Superior temporal gyrus (tissue), 1 donor: Measurements from ENCODE around the gene TMEM270.
A peak's percentile ranks its signal among the peaks of the same experiment; 100 is the strongest.
"Not testable (repeated sequence)": the region's sequence is repeated elsewhere in the genome, so short reads cannot be mapped to it uniquely, and the experiment has no call there.

Experiments
- DNase-seq: peaks from one replicate; pipeline ENCODE4 v3.0.0-alpha.2; 2016; ENCODE audit errors: extremely low spot score

The TMEM270 gene

DNA sequence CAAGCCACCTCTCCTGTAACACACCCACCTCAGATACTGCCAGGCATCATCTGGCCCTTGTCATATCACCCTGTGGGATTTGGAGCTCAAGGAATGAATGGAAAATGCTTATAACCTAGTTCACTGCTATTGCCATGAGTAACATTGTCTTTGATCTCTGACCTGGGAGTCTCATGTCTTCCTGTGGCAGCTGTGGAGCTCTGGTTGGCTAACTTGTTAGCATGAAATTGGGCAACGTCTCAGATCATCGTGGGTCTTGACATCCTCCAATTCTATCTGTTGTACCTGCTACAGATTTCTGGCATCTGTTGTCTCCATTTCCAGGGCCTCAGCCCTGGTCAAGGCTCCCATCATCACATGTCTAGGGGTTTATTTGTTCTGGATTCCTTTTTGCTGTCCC, 2.2 kb upstream of the TMEM270 start:
- no peak for DNase-seq

DNA sequence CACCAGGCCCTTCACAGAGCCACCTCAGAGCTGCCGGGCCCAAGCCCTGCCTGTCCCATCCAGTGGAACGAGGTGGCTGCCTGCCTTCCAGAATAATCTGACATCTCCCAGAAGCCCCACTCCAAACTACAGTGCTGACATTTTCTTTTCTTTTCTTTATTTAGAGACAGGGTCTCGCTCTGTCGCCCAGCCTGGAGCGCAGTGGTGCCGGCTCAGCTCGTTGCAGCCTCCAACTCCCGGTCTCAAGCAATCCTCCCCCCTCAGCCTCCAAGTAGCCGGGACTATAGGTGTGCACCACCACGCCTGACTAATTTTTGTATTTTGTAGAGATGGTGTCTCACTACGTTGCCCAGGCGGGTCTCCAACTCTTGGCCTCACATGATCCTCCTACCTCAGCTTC, 346 bp downstream of the TMEM270 start:
- DNase-seq, result no peak

DNA sequence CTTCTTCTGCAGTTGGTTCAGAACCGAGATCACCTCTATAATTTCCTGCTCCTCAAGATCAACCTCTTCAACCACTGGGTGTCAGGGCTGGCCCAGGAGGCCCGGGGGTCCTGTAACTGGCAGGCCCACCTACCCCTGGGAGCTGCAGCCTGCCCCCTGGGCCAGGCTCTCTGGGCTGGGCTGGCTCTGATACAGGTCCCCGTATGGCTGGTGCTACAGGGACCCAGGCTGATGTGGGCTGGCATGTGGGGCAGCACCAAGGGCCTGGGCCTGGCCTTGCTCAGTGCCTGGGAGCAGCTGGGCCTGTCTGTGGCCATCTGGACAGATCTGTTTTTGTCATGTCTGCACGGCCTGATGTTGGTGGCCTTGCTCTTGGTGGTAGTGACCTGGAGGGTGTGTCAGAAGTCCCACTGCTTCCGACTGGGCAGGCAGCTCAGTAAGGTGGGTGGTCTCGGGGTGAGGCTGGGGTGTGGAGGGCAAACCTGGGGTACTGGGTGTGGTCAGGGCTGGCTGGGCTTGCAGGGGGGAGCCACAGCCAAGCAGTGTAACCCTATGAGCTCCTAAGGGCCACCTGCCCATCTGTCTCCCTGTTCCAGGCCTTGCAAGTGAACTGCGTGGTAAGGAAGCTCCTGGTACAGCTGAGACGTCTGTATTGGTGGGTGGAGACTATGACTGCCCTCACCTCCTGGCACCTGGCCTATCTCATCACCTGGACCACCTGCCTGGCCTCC, 4.2 kb downstream of the TMEM270 start:
- no peak for DNase-seq

DNA sequence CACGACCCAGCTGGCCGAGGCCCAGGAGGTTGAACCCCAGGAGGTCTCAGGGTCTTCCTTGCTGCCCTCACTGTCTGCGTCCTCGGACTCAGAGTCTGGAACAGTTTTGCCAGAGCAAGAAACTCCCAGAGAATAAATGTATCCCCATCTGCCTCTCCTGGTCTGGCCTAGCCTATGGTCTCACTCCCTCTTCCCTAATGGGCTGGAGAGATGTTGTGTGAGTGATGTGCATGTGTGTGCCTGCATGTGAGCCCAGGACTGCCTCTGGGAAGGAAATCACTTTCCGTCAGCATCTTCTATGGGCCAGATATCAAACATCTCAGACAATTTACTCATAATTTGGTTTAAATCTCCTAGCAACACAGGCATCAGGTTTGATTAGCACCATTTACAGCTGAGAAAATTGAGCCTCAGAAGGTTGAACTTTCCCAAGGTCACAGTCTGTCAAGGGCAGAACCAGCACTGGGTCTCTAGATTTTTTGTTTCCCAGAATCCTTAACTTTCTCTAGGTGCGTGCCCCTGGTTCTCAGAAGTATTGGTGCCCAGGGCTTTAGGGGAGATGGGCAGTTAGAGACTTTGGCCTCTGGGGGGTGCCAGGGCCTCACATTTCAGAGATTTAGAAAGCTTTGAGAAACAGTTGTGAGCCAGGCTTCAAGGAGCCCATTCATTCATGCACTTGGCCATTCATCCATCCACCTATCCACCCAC, 4.9 kb downstream of the TMEM270 start:
- peak; percentile 70 for DNase-seq

DNA sequence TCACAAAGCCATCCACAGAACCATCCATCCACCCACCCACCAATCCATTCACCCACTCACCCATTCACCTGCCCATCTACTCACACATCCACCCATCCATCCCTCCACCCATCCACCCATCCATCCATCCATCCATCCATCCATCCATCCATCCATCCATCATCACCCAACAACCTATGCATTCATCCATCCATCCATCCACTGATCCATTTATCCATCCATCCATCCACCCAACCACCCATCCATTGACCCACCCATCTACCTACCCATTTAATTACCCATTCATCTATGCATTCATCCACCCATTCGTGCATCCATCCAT, 5.4 kb downstream of the TMEM270 start:
- no peak for DNase-seq

DNA sequence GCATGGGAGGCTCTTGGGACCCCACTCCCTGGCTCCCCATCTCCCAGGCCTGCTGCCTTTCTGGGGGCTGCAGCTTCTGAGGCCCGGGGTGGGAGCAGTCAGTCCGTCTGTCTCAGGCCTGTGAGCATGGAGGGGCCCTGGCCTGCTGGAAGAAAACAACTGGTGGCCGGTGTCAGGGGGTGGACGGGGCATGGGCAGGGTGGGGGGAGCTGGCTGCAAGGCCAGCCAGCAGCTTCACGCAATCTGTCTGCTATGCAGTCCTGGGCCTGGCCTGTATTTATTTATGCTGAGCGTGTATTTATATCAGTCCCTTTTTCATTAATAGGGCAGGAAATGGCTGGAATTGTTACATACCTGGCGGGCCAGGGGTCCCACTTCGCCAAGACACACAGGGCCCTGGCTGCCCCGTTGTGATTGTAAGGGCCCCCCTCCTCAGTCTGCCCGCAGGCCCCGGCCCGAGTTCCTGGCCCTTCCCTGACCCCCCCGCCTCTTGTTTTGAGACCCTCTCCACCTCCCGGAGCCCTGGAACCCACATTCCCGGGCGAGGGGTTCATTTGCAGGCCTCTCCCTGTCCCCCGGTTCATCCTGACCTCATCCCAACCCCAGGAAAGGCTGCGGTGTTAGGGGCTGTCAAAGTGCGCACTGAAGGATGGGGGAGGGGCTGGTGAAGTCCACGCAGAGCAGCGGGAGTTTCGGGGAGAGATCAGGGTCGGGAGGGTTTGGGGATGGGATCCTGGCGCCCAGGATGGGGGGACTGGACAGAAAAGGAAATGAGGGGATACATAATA, 8.2 kb downstream of the TMEM270 start:
- DNase-seq, result no peak

DNA sequence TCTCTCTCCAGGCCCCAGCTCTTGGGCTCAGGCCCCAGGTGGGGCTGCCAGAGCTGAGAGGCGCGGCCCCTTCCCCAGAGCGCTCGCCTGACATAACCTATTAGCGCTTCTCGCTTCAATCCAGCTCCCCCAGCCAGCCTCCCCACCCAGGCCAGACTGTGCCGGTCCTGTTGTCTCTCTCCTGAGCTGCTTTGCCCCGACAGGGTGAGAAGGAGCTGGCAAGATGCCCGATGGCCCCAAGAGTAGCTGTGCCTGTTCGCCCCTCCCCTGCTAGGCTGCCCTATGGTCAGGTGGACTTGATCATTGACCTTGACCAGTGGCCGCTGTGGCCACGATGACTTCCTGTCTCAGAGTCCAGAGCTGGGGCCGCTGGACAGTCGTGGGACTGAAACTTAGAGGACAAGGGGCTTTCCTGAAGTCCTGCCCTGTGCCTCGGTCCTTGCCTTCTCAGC, 9.1 kb downstream of the TMEM270 start:
- no peak for DNase-seq

DNA sequence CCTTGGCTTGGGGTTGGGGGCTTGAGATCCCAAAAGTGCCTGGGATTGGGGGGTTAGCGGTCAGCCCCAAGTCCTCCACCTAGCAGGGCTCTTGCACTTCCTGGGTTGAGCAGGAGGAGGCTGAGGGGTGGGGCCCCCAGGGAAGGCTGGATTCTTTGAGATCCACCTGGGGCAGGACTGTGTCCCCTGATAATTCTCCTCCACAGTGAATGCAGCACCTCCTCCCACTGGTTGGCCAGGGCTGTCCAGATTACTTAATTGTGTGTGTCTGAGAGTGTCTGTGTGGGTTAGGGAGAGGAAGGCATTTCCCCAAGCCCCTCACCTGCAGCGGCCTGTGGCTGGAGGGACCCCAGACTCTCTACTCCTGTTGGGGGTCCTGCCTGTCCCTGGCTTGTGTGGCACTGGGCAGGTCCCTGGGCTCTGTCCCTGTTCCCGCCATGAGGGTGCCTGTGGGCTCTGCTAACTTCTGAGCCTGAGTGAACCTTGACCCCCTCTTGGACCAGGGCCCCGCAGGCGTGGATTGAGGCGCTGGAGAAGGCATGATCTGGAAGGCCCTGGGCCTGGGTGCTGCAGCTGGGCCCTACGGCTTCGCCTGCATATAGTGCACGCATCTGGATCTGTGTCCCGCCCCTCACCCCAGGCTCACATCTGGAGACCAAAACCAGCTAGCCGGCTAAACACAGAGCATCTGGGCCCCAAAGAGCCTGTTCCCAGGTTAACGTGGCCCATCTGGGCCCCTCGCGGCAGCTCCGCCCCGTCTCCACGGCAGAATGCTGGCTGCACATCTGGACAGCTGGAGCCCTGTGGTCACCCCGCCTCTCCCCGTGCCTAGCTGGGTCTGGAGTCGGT, 10.4 kb downstream of the TMEM270 start:
- DNase-seq, result no peak

DNA sequence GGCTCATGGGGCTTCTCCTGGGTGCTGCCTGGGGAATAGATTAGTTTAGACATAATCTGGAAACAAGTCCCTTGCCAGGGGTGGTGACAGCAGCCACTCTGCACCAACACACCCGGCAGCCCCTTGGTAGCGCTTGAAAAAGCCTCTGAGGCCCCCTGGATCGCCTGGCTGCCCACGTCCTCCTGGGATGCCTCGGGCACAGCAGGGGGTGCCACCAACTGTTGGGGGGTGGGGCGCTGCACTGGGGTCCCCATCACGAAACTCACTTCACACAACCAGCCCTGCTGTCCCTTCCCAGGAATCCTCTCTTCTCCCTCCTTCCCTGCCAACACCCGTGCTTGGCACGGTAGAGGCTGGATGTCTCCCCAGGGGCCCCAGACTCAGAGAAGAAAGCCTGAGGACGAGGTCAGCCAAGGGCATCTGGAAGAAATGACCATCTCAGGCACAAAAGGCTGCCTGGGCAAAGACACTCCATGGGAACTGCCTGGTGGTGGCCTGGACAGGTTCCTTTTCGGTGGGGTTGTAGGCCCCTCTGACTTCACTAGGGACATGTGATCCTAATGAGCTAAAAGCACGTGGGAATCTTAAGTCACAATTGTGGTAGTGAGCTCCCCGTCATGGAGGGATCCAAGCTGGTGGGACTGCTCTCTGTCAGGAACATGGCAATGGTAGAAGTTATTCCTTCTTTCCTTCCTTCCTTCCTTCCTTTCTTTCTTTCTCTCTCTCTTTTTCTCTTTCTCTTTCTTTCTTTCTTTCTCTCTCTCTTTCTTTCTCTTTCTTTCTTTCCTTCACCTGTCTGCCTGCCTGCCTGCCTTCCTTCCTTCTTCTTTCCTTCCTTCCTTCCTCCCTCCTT, 11.3 kb downstream of the TMEM270 start:
- DNase-seq, result no peak

DNA sequence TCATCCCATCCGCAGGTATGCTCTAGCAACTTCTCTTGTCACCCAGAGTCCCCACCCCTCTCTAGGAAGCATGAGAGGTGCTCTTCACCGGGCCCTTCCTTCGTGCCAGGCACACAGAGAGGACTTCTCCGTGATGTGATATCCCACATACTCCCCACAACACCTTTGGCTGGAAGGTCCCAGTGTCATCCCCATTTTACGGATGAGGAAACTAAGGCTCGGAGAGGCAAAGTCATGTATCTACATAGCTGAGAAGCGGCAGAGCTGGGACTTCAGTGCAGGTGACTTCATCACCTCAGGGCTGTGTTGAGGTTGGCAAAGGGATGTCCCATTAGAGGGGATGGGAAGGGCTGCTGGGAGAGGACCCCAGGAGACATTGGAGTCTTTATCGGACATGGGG, 15.4 kb downstream of the TMEM270 start:
- DNase-seq, result no peak

DNA sequence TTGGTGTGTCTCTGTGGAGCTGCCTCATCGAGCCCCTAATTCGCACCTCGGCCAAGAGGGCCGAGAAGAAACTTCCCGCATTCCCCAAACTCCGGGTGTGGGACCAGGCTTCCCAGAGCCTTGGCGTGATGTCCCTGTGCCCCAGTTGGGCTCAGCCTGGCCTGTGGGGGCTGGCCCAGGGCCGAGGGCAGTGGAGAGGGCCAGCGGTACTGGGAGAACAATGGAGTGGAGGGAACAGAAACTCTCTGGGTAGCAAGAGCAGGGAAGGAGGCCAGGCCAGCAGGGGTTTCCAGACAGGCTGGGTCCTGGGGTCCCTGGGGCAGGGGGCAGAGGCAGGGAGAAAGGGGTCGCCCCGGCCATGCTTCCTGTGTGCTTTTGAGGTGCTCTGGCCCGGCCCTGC, 16.0 kb downstream of the TMEM270 start:
- no peak for DNase-seq

DNA sequence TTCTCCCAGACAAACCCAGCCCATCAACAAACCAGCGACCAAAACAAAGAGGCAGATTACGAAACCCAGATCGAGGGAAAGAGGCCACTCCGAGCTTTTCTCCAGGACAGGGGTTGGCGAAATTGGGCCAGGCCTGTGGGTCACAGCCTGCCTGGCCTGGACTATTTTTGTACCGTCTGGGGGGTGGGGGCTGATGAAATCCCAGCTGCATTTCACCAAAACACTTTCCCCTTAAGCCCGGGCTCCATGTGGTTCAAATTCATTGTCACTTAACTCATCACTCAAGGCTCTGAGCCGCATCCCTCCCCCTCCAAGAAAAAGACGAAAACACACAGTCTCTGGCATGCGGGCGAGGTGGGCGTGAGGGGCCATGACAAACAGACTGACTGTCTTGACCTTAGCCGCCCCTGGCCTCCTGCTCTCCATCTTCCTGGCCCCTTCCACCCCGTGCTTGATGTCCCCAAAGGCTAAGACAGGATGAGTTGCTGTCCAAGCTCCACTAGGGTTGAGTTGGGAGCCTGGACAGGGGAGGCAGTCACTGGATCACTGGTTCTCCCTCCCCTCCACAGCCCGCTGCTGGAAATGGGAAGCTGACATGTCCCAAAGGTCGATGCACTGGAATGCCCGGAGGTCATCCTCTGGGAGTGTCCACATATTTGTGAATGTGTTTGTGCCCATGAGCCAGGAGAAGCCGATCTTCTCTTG, 19.2 kb downstream of the TMEM270 start:
- no peak for DNase-seq

DNA sequence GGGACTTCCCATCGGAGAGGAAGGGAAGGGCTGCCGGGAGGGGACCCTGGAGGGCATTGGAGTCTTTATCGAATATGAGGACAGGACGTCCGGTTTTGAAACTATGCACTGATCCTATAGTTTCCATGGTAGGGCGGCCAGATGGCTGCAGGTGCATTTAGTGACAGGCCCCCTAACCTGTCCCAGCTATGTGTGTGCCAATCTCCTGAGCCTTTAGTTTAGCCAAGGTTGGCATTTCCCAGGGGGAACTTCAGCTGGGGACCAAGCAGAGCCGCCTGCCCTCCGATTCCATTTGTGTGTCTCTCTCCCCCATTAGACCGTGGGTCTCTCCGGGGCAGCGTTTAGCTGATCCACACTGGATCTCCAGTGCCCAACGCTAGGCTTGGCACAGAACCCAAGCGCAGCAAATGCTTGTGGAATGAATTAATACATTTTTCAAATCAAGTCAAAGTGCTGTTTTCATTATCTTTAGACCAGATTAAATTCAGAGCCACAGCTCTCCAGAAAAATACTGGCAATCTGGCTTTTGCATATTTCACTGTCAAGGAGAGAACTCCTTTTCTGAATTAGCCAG, 19.9 kb downstream of the TMEM270 start:
- no peak for DNase-seq

DNA sequence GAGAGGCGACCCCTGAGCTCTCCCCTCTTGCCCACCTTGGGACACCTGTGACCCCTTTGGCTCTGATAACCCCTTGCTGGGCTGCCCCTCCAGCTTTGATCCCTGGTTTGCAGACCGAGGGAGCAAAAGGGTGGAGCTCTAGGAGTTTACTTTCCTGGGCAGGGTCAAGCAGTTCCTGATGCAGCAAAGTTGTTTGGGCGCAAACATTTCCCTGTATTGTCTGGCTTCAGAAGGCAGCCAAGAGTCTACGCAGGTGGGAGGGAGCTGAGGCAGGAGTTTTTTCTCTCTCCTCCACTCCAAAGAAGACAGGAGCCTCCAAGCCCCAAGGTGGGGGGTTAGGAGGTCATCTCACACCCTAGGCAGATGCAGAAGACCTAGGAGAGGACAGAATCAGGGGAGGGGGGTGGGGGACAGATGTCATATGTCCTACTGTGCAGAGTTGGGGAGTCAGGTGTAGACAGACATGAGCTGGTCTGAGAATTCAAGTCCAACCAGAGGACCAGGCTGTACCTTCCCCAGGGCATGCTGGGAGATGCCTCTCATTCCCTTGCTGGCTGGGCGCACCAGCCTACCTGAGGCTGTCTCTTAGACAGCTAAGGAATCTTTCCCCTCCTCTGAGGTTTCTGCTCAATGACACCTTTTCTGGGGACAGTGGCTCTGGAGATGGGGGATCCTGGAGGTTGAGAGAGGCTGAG, 20.5 kb downstream of the TMEM270 start:
- DNase-seq, result no peak

DNA sequence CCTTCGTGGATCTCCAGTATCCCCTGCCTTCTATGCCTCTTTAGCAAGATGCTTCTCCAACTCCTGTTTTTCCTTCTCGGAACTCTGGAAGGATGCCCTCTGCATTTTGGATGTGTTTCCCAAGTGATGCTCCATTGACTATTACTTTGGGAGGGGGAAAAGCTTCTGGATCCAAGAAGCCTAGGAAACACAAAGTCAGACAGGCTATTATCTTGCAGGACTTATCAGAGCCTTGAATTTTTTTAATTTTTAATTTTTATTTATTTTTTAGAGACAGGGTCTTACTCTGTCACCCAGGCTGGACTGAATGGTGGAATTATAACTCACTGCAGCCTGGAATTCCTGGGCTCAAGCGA, 21.1 kb downstream of the TMEM270 start:
- no peak for DNase-seq

DNA sequence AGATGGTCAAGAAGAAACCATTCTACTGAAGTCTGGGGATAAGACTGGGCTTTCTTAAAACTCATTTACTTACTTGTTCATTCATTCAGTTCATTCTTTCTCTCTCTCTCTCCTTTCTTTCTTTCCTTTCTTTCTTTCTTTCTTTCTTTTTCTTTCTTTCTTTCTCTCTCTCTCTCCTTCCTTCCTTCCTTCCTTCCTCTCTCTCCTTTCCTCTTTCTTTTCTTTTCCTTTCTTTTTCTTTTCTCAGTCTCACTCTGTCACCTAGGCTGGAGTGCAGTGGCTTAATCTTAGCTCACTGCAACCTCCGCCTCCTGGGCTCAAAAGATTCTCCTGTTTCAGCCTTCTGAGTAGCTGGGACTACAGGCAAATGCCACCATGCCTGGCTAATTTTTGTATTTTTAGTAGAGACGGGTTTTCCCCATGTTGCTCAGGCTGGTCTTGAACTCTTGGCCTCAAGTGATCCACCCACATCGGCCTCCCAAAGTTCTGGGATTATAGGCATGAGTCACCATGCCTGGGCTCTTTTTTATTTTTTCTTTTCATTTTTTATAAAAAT, 24.0 kb downstream of the TMEM270 start:
- not testable (repeated sequence) for DNase-seq

DNA sequence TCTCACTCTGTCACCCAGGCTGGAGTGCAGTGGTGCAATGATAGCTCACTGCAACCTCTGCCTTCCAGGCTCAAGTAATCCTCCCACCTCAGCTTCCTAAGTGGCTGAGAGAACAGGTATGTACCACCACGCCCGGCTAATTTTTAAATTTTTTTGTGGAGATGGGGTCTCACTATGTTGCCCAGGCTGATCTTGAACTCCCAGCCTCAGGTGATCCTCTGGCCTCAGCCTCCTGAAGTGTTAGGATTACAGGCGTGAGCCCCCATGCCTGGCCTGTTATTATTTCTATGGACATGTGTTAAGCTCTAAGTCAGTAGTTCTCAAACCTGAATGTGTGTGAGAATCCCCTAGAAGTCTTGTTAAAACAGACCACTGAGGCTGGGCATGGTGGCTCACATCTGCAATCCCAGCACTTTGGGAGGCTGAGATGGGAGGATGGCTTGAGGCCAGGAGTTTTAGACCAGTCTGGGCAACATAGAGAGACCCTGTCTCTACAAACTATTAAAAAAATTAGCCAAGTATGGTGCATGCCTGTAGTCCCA, 24.5 kb downstream of the TMEM270 start:
- DNase-seq, result no peak

DNA sequence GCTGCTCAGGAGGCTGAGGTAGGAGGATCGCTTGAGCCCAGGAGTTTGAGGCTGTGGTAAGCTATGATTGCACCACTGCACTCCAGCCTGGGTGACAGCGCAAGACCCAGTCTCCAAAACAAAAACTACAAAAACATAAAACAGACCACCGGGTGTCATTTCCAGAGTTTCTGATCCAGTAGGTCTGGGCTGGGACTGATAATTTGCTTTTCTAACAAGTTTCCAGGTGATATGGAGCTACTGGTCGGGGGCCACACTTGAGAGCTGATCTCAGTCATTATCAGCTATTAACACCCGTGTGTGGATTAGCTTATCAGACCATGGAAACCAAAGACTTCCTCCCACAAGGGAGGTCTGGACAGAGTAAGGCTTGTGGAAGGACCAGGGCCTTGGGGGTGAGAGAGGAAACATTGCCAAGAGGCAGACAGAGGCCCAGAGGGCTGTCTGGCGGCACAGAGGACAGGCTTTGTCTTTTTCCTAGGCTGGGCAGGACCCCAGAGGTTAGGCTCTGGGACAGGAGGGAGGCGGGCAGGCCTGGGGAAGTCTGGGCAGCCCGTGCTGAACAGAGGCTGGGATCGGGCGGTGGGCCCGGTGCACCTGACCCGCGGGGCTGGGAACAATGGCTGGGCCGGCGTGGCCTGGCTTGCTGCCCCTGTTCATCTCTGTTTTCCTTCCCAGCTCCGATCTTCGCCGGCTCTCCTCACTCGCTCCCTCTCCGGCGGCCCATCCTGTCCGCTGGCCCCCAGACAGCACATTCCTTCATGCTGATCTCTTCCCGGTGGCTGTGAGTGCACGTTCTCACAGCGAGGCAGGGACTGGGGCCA, 25.2 kb downstream of the TMEM270 start:
- DNase-seq, result no peak
